Measurements from ENCODE around the gene HDAC7. TPM values are rescaled to one million over a fixed set of nuclear protein-coding genes. Genes with fewer than 3 reads are reported as not detected.

Gene HDAC7
- total and polyA plus RNA-seq, 2 experiments from 2014 or later = 19.0 to 41.2 TPM

DNA sequence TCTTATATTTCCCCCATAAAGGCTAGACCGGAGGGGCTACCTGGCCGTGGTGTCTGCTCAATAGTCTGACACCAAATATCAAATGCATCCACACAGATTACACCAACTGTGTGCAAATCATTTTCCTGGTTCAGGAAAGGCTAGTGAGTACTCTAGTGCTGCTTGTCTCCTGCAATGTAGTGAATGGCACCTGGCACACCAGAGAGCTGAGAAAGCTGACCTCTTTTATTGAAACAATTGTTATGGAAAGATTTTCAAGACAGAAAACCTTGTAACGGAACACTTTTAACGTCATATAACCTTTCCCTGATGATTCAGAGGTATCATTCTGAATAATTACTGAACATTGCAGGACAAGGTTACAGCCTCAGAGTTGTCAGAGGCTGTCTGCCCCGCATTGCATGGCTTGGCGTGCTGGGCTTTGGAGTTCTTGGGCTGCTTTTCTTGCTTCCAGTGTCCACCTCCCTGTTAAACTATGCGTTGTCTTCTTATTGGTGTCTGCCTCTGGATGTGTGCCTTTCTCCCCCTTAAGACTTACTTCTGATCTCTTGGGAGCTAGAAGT lies 40.7 kb upstream of the HDAC7 start:
- no peaks in the 10 kb centered on the region for H3K9me3 ChIP-seq (ENCODE audit: low read depth)
- no peaks in the 10 kb centered on the region for H3K9me2 ChIP-seq (replicated peaks; ENCODE audit: insufficient read depth)
- 95% methylated on average over 7 of the region's 7 CpGs for WGBS (ENCODE audit: low lambda C conversion rate, missing lambda C conversion rate)
- H3K36me3 ChIP-seq (replicated peaks; ENCODE audit: insufficient read depth, low read depth) = no peaks in the 10 kb centered on the region
- no peaks in the 10 kb centered on the region for H4K20me1 ChIP-seq (ENCODE audit: insufficient read depth, poor library complexity, severe bottlenecking)
- no peak for DNase-seq (ENCODE audit: low spot score)
- no peak overlapping the region for H2AFZ ChIP-seq
- H3K4me1 ChIP-seq (ENCODE audit: insufficient read depth) = no peaks in the 10 kb centered on the region
- no peak overlapping the region for H3K4me3 ChIP-seq
- H3K27me3 ChIP-seq = no peaks in the 10 kb centered on the region
- no peak overlapping the region for H3K4me2 ChIP-seq
- no peak overlapping the region for H3K27ac ChIP-seq
- H3K79me2 ChIP-seq = no peaks in the 10 kb centered on the region
- TF ChIP-seq EZH2phosphoT487 (IDR thresholded peaks at IDR 0.05; ENCODE audit: low read depth, severe bottlenecking, unreplicated experiment) = no peak
- no peak for TF ChIP-seq EZH2 (IDR thresholded peaks at IDR 0.05; ENCODE audit: borderline replicate concordance)
- TF ChIP-seq, protein P1, sequence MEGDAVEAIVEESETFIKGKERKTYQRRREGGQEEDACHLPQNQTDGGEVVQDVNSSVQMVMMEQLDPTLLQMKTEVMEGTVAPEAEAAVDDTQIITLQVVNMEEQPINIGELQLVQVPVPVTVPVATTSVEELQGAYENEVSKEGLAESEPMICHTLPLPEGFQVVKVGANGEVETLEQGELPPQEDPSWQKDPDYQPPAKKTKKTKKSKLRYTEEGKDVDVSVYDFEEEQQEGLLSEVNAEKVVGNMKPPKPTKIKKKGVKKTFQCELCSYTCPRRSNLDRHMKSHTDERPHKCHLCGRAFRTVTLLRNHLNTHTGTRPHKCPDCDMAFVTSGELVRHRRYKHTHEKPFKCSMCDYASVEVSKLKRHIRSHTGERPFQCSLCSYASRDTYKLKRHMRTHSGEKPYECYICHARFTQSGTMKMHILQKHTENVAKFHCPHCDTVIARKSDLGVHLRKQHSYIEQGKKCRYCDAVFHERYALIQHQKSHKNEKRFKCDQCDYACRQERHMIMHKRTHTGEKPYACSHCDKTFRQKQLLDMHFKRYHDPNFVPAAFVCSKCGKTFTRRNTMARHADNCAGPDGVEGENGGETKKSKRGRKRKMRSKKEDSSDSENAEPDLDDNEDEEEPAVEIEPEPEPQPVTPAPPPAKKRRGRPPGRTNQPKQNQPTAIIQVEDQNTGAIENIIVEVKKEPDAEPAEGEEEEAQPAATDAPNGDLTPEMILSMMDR (IDR thresholded peaks at IDR 0.05; ENCODE audit: poor library complexity) = no peak

GRCh38 chr12:47858511-47859266 lies 39.0 kb upstream of the HDAC7 start:
- WGBS (ENCODE audit: low lambda C conversion rate, missing lambda C conversion rate) = 89% methylated on average over 8 of the region's 8 CpGs
- Histone ChIP-seq H3K27ac (no peak overlapping the region), H3K4me2 (no peak overlapping the region)

GRCh38 chr12:47856721-47857575 lies 37.2 kb upstream of the HDAC7 start:
- Histone ChIP-seq H3K27me3 (no peaks in the 10 kb centered on the region), H3K36me3 (replicated peaks; ENCODE audit: insufficient read depth, low read depth) (no peaks in the 10 kb centered on the region), H4K20me1 (ENCODE audit: insufficient read depth, poor library complexity, severe bottlenecking) (no peaks in the 10 kb centered on the region), H3K9me3 (ENCODE audit: low read depth) (no peaks in the 10 kb centered on the region), H3K9me2 (replicated peaks; ENCODE audit: insufficient read depth) (no peaks in the 10 kb centered on the region), H3K79me2 (no peaks in the 10 kb centered on the region), H3K27ac (no peak overlapping the region), H3K4me3 (no peak overlapping the region), H2AFZ (no peak overlapping the region), H3K4me1 (ENCODE audit: insufficient read depth) (peaks cover 9% of the 10 kb centered on the region), H3K4me2 (no peak overlapping the region)
- TF ChIP-seq EZH2phosphoT487 (IDR thresholded peaks at IDR 0.05; ENCODE audit: low read depth, severe bottlenecking, unreplicated experiment) (no peak), EZH2 (IDR thresholded peaks at IDR 0.05; ENCODE audit: borderline replicate concordance) (no peak)
- TF ChIP-seq, protein P1 (IDR thresholded peaks at IDR 0.05; ENCODE audit: poor library complexity) = no peak
- 95% methylated on average over 17 of the region's 17 CpGs for WGBS (ENCODE audit: low lambda C conversion rate, missing lambda C conversion rate)
- no peak for DNase-seq (ENCODE audit: low spot score)

More at GRCh38 chr12:47858511-47859266, 39.0 kb upstream of the HDAC7 start:
- Histone ChIP-seq H3K4me1 (ENCODE audit: insufficient read depth) (no peaks in the 10 kb centered on the region), H4K20me1 (ENCODE audit: insufficient read depth, poor library complexity, severe bottlenecking) (no peaks in the 10 kb centered on the region), H3K9me3 (ENCODE audit: low read depth) (no peaks in the 10 kb centered on the region), H3K79me2 (no peaks in the 10 kb centered on the region), H3K36me3 (replicated peaks; ENCODE audit: insufficient read depth, low read depth) (no peaks in the 10 kb centered on the region), H2AFZ (no peak overlapping the region), H3K27me3 (no peaks in the 10 kb centered on the region), H3K4me3 (no peak overlapping the region), H3K9me2 (replicated peaks; ENCODE audit: insufficient read depth) (no peaks in the 10 kb centered on the region)
- no peak for DNase-seq (ENCODE audit: low spot score)
- TF ChIP-seq, protein P1 (IDR thresholded peaks at IDR 0.05; ENCODE audit: poor library complexity) = no peak
- no peak for TF ChIP-seq EZH2phosphoT487 (IDR thresholded peaks at IDR 0.05; ENCODE audit: low read depth, severe bottlenecking, unreplicated experiment)
- TF ChIP-seq EZH2 (IDR thresholded peaks at IDR 0.05; ENCODE audit: borderline replicate concordance) = no peak

All from hepatocyte (in vitro differentiated cells).